GM19351 (cell line): ENCODE results near the gene ARHGAP15.

Source experiments
- ATAC-seq: cut with Tn5 transposase; IDR thresholded peaks from one replicate; pipeline ENCODE4 v1.9.1; 2021; ENCODE audit warnings: mild to moderate bottlenecking, moderate library complexity; ENCODE audit not compliant: unreplicated experiment

Gene ARHGAP15

GRCh38 chr2:143258126-143258892 is 129.1 kb downstream of the ARHGAP15 start:
- ATAC-seq = no peak

DNA sequence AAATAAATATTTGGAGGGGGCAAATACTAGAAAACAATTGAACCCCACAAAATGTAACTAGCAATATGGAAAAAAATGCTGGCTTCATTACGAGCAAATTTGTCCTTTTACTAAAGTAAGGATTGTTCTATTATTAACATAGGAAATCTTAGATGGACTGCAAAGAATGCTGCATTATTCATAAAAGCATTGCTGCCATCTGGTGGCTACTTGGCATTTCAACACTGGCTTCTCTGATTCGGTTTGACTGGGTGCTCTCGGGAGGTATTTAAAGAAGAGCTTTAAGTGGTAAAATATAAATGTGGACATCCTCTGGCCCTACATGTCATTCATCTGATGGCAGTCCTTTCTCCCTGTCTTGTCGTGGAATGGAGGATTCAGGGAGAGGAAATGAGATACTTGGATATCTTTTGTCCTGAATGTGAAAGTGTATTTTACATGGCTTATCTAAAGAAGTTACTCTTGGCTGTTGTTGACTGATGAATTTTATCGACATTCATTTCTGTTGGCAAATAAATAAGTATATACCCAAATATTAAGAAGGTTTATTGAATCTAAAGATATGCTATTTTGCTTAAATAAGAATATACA is 130.2 kb downstream of the ARHGAP15 start:
- peak; percentile 36 for ATAC-seq

DNA sequence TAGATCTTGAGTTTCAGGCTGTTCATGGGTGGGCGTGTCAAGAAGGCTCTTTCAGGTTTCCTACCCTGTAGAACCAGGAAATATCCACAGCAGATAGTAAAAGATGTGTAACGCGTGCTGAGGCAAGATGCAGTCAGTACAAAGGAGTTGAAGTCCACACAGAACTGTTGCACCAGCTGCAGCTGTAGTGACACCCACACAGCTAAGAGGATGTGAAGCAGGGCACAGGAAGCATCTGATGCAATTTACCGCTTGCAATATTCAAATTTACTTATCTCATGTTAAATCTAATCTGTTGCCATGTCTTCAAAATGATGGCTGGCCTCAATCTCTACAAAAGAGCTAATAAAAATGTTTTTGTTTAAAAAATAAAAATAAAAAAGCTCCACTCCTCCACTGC is 132.8 kb downstream of the ARHGAP15 start:
- peak; percentile 89 for ATAC-seq

- ATAC-seq = peak; percentile 14
Observed at GRCh38 chr2:143262389-143262788, 133.2 kb downstream of the ARHGAP15 start.

DNA sequence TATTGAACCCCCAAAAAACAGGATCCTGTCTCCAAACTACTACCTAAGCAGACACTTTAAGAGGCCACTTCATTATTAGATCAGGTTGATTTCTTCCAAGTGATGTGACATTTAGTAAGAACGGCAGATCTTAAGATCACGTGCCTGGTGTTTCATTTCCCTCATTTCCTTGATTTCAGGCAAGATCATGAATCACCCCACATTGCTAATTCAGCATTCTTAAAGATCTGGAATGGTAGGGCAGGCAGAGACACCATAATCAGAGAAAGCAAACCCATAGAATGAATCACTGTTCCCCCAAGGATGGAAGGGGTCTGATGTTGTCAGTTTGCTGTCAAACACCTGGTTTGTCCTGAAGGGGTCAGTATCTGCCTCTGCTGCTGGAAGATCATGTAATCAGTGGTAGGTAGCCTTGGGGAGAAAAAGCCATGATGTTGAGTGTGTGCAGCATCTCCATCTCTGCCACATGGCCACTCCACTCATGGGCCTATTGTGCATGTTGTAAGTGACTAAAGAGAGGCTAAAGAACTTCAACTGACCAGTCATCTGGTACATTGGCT is 133.9 kb downstream of the ARHGAP15 start:
- ATAC-seq = no peak

DNA sequence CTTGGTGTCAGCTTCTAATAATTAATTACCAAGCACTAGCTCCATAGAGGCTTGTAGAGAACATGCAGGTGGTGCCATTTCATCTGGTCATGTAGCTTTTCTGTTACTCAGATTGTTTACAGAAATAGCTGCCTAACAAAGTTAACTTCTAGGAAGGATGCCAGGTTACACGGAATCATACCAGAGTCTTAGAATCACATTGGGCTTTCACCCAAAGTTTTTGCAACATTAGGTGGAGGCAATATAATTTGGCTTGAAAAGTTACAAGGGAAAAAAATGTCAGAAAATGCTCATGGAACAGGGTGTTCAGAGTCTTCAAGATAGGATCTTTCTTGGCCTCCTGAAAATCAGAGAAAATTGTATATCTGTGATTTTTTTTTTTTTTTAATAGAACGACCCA is 135.6 kb downstream of the ARHGAP15 start:
- ATAC-seq = no peak

DNA sequence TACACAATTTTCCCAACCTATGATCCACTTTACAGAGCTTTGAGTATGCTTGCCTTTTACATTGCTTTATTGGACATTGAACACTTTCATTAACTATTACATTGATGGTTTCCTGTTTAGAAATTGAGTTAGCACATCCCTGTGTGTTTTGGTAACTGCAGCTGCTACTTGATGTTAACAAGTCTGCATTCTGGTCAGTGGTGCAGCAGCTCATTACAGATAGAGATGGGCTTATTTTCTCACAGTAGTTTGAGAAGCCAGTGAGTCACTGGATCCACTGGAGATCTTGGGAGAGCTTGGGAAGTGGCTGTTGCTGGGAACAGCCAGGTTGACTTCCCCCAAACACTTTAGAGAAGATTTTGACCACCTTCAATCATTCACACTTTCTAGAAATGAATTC is 150.5 kb downstream of the ARHGAP15 start:
- ATAC-seq = no peak

DNA sequence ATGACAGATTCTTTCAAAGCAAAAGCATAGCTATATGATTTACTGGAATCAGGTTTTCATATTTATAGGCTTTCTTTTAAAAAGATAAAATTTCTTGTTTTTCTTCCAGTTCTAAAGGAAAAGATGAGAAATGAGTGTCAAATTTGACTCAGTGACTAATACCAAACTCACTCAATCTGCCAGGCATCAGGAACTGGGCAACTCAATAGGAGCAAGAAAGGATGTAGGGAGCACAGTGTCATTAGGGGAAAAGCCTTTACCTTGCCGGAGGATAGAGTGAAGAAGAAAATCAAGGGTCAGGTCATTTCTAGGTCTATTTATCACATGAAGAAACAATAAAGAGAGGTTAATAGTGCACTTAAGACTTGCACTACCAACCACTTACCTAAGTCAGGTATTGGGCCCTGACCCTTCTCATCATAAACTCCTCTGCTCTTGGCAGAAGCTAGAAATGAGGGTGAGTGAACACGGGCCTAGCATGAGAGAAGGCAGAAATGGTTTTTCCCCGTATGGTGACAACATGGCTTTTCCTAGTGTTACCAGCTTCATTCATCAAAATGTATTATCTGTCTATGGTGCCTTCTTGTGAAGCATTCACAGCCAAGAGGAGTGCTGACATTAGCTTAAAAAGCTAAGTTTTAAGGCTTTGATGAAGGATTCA is 151.0 kb downstream of the ARHGAP15 start:
- ATAC-seq = no peak

GRCh38 chr2:143282684-143283083 is 153.5 kb downstream of the ARHGAP15 start:
- ATAC-seq = no peak

- ATAC-seq = peak; percentile 76
Observed at GRCh38 chr2:143284087-143284675, 155.0 kb downstream of the ARHGAP15 start.

GRCh38 chr2:143289025-143289424 is 159.8 kb downstream of the ARHGAP15 start:
- no peak for ATAC-seq

- no peak for ATAC-seq
Observed at GRCh38 chr2:143290221-143290620, 161.0 kb downstream of the ARHGAP15 start.

DNA sequence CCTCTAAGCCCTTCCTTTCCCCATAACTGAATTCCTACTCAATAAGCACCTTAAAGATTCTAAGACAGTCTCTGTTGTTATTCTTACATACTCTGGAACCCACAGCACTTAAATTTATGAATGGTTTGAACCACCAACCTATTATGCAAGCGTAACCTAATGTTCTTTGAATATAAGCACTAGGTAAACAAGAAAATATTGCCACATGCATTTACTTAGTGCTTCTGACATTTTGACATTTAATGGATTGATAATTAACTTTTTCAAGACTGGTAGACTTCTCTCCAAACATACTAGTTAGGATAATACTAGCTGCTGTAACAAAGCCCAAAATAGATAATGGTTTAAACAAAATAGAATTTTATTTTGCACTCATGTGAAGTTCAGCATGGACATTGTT is 164.8 kb downstream of the ARHGAP15 start:
- no peak for ATAC-seq

GRCh38 chr2:143296089-143296488 is 166.9 kb downstream of the ARHGAP15 start:
- peak; percentile 65 for ATAC-seq

DNA sequence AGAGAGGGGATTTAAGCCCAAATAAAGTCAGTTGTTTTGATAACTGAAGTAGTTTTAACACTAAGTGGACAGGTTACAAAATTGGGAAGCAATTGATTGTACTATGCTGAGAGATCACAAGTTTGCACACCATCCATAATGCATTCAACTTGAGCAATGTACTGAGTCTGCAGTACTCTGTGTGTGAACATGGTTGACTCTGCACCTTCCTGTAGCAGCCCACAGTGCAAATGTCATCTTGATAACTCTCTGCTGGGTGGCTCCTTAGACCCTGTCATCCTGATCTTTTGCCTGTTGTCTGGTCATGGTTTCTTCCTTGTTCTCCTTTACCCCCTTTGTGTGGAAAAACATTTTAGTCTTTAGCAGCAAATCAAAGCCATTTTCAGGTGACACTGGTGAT is 168.0 kb downstream of the ARHGAP15 start:
- ATAC-seq = no peak

DNA sequence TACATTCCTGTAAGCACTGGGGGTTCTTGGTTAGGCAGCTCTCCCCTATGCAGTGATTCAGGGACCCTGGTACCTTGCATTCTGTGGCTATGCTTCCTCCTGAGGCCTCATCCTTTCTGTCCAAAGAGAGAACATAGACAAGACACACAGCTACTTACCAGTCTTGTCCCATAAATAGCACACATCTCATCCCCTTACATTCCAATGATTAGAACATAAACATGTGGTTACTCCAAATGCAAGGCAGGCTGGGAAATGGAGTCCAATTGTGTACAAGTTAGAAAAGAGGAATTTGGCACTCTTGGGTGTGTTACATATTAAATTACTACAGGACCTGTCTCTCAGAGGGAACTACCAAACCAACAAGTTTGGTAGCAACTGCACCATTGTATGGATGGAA is 171.3 kb downstream of the ARHGAP15 start:
- ATAC-seq = no peak

- no peak for ATAC-seq
Observed at GRCh38 chr2:143311426-143311825, 182.2 kb downstream of the ARHGAP15 start.

- ATAC-seq = no peak
Observed at GRCh38 chr2:143312441-143312840, 183.2 kb downstream of the ARHGAP15 start.

GRCh38 chr2:143313861-143314260 is 184.6 kb downstream of the ARHGAP15 start:
- no peak for ATAC-seq

- ATAC-seq = no peak
Observed at GRCh38 chr2:143321994-143322393, 192.8 kb downstream of the ARHGAP15 start.

DNA sequence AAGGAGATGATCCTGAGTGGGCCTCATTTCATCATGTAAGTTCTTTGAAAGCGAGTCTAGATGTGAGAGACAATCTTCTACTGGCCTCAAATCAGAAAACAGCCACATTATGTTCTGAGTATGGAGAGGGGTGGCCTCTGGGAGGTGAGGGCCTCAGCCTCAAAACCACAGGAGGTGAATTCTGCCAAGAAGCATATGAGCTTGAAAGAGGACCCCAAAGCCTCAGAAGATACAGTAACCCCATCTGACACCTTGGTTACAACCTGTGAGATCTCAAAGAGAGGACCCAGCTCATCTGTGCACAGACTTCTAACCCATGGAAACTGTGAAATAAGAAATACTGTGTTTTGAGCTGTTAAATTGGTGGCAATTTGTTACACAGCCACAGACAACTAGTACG is 200.1 kb downstream of the ARHGAP15 start:
- ATAC-seq = no peak
